ENCODE results near the gene HCRTR1.
A peak's percentile ranks its signal among the peaks of the same experiment; 100 is the strongest.

Gene HCRTR1

DNA sequence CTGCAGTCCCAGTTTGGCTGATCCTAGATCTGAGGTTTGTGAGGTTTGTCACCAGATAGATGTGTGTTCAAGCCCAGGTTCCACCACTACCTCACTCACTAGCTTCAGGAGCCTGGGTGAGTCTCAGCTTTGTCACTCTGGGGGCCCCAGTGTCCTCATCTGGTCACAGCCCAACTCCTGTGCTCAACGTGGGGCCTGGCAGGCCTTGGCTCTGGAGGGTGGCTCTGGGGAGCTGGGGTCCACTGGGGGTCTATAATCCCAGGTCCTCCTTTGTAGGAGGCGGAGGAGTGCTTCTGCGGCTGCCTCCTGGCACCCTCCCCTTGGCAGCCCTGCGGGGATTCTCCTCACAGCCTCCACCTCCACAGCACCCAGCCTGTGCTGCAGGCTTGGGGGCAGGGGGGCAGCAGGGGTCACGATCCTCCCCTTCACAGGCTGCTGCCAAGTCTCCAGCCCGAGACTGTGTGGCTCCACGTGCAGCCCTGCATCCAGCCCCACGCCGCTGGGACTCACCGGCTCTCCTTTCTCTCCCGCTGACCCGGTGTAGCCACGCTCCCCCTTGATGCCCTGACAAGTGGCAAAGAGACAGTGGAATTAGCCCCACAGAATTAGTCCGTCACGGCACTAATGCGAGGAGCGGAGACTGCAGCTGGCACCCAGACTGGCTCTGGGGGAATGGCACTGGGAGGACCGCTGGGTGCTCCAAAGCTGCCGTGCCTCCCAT is 49.7 kb downstream of the HCRTR1 start:
- DNase-seq (ENCODE audit: low spot score): no peak

DNA sequence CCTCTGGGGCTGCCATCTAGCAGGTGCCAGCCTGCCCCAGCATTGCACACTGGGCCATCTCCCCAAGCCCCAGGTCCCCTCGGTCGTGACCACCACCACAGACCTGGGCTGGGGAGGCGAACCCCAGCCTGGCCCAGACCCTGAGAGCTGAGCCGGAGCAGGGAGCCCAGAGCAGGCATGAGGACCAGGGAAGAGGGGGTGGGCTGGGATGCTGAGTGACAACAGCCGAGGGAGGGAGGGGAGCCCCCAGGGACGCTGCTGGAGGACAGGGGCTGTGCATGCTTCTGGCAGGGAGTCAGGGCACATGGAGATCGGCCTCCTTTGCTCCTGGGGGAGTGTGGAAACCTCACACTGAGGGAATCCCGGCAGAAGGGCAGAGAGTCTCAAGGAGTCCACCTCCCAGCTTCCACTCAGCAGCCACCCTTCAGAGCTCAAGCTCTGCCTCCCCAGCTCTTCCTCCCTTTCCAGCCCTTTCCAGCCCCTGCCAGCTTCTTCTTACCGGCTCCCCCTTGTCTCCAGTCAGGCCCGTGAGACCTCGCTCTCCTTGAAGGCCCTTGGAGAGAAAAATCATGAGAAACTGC is 50.9 kb downstream of the HCRTR1 start:
- no peak for DNase-seq (ENCODE audit: low spot score)

- DNase-seq (ENCODE audit: low spot score): peak; percentile 65
These were observed 51.9 kb downstream of the HCRTR1 start for GRCh38 chr1:31669433-31669785.

DNA sequence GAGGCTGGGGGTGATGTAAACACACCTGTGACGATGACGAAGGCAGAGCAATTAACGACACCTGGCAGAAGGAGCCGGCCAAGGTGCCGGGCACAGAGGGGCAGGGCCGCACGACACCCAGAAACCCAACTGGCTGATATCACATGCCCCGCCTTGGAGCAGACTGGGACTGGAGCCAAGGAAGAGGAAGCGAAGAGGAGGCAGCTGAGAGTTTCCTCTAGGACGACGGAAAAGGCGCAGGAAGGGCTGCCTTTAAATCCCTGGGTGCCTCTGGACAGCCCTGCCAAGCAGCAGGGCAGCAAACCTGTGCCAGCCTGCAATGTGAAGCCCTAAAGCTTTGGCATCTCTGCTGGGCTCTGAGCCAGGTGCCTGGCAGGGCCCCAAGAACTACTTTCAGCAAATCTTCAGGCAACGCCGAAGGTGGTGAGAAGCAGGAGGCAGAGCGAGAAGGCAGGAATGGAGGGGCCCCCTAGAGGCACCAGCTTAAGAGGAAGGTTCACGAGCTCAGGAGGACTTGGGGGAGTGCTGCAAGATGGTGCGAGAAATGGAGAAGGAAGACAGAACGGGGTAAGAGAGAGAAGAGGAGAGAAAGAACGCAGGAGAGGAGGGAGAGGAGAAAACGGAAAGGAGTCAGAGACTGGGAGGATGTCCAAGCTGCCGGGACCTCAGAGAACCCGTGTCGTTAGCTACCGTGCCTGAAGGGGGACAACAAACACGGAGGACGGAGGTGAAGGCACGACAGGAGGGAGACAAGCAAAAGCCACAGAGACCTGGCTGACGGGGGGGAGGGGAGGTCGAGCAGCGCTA is 52.5 kb downstream of the HCRTR1 start:
- peak; percentile 87 for DNase-seq (ENCODE audit: low spot score)

GRCh38 chr1:31670593-31670964 is 53.1 kb downstream of the HCRTR1 start:
- peak; percentile 24 for DNase-seq (ENCODE audit: low spot score)

DNA sequence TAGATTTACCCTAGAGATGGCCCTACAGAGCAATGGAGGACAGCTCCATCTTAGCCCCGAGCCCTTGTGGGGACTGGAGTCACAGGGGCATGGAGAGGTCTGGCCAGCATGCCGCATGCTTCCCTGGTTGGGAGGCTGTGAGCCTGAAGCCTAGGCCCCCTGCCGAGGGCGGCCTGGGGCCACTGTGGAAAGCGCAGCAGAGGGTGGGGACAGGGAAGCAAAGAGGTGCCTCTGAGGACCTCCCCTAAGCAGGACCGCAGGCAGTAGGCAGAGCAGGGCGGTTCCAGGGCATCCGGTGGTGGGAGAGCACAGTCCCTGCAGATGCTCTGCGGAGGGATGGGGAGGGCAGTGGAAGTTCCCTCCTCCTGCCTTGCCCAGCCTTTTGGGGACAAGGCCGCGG is 53.7 kb downstream of the HCRTR1 start:
- no peak for DNase-seq (ENCODE audit: low spot score)

DNA sequence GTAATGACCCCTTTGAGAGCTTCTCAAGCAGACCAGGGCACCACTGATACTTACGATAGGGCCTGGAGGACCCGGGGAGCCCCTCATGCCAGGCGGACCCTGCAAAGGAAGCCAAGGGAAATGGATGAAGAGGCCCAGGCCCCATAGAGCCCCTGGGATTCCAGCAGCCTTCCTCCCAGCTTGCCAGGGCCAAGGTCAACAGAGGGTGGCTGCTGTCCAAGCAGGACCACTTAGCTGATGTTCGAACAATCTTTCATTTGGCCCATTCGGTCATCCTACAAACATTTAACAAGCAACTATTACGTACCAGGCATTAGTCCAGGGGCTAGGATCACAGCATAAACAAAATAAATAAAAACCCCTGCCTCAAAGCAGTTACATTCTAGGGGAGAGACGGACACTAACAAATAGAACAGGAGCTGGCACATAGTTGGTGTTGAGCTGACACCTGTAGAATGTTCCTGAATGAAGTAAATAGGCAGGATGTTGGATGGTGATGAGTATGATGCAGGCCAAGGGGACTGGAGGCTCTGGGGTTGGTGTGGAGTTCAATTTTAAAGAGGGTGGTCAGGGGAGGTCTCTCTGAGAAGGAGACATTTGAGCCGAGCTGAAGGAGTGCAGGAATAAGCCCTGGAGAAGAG is 54.2 kb downstream of the HCRTR1 start:
- DNase-seq (ENCODE audit: low spot score): no peak

GRCh38 chr1:31672986-31673385 is 55.5 kb downstream of the HCRTR1 start:
- peak; percentile 85 for DNase-seq (ENCODE audit: low spot score)

GRCh38 chr1:31673433-31673832 is 55.9 kb downstream of the HCRTR1 start:
- no peak for DNase-seq (ENCODE audit: low spot score)

GRCh38 chr1:31674626-31675025 is 57.1 kb downstream of the HCRTR1 start:
- DNase-seq (ENCODE audit: low spot score): no peak

DNA sequence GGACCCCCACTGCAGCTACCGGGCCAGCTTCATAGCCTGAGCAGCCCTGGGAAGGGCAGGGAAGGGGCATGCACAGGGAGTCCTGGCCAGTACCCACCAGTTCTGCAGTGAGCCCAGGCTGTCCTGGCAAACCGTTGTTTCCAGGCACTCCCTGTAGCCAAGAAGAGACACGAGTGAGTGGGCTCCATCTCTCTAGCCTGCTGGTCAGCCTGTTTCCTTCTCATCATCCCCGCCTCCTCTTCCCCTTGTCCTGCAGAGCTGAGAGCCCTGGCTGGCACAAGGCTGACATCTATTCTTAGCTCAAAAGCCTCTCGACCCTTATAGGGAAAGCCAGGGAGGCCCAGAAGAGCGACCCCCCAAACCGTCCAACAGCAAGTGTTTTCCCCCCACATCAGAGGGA is 57.7 kb downstream of the HCRTR1 start:
- DNase-seq (ENCODE audit: low spot score): peak; percentile 37

DNA sequence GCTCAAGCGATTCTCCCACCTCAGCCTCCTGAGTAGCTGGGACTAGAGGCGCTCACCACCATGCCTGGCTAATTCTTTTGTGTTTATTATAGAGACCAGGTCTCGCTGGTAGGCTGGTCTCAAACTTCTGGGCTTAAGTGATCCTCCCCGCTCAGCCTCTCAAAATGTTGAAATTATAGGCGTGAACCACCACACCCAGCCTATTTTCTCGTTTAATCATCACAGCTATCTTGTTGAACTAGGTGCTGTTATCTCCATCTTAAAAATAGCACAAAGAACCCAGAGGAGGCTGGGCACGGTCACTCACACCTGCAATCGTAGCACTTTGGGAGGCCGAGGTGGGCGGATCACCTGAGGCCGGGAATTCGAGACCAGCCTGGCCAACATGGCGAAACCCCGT is 58.3 kb downstream of the HCRTR1 start:
- no peak for DNase-seq (ENCODE audit: low spot score)

Data from cerebellar cortex (tissue), 1 donor.